RWPE2 (cell line): ENCODE data around the gene LRIT2.

Source experiments
- ATAC-seq: fragments of 200-7000 bp; cut with Tn5 transposase; 3 replicates; pipeline ENCODE4 v1.9.1; 2021; ENCODE audit warnings: low read depth
- DNase-seq: peaks from one replicate; pipeline ENCODE4 v3.0.0-alpha.2; 2020; ENCODE audit warnings: low spot score
- H3K27ac ChIP-seq: fragments of 450-650 bp; 2 replicates; pipeline ENCODE4 v1.5.1; 2017; ENCODE audit warnings: mild to moderate bottlenecking; ENCODE audit not compliant: poor library complexity, severe bottlenecking
- H3K27me3 ChIP-seq: fragments of 250-450 bp; sonication (Bioruptor Pico); 2 replicates; pipeline ENCODE4 v1.5.1; 2021; ENCODE audit warnings: mild to moderate bottlenecking, moderate library complexity; ENCODE audit not compliant: insufficient read depth, poor library complexity, severe bottlenecking
- H3K36me3 ChIP-seq: fragments of 250-450 bp; sonication (Bioruptor Pico); 2 replicates; pipeline ENCODE4 v1.5.1; 2020; ENCODE audit warnings: low read depth, mild to moderate bottlenecking, moderate library complexity
- H3K4me1 ChIP-seq: fragments of 250-450 bp; sonication (Bioruptor Pico); 2 replicates; pipeline ENCODE4 v1.5.1; 2021; ENCODE audit warnings: mild to moderate bottlenecking, moderate library complexity; ENCODE audit not compliant: insufficient read depth, poor library complexity, severe bottlenecking
- H3K4me3 ChIP-seq: fragments of 250-450 bp; sonication (Bioruptor Pico); 2 replicates; pipeline ENCODE4 v1.5.1; 2021; ENCODE audit warnings: mild to moderate bottlenecking, moderate library complexity; ENCODE audit not compliant: severe bottlenecking
- H3K9me3 ChIP-seq: fragments of 250-450 bp; sonication (Bioruptor Pico); 2 replicates; pipeline ENCODE4 v1.5.1; 2021; ENCODE audit warnings: mild to moderate bottlenecking, moderate library complexity; ENCODE audit not compliant: severe bottlenecking
- TF ChIP-seq, protein P1 (sequence below): fragments of 450-650 bp; IDR thresholded peaks from one replicate; pipeline ENCODE4 v1.5.1; 2017; ENCODE audit warnings: mild to moderate bottlenecking, moderate library complexity; ENCODE audit not compliant: poor library complexity, severe bottlenecking

LRIT2 gene

DNA sequence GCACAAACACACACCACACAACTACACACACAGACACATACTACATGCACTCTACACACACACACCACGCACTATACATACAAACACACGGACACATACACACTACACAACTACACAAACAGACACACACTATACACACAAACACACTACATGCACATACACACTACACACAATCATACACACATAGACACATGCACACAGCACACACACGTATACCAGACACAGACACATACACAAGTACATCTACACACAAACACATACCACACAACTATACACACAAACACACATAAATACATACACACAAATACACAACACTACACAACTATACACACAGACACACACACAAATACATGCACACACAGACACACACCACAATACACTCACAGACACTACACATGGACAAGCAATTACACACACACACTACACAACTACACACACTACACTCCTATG, 47.2 kb downstream of the LRIT2 start:
- H3K27ac ChIP-seq: peak overlapping the region; percentile 67
- ATAC-seq (no peak), DNase-seq (no peak)
- H3K9me3 ChIP-seq: no peaks in the 10 kb centered on the region
- no peaks in the 10 kb centered on the region for H3K36me3 ChIP-seq
- peaks cover 17% of the 10 kb centered on the region for H3K4me1 ChIP-seq
- H3K4me3 ChIP-seq: no peak overlapping the region
- no peaks in the 10 kb centered on the region for H3K27me3 ChIP-seq
- TF ChIP-seq, protein P1, sequence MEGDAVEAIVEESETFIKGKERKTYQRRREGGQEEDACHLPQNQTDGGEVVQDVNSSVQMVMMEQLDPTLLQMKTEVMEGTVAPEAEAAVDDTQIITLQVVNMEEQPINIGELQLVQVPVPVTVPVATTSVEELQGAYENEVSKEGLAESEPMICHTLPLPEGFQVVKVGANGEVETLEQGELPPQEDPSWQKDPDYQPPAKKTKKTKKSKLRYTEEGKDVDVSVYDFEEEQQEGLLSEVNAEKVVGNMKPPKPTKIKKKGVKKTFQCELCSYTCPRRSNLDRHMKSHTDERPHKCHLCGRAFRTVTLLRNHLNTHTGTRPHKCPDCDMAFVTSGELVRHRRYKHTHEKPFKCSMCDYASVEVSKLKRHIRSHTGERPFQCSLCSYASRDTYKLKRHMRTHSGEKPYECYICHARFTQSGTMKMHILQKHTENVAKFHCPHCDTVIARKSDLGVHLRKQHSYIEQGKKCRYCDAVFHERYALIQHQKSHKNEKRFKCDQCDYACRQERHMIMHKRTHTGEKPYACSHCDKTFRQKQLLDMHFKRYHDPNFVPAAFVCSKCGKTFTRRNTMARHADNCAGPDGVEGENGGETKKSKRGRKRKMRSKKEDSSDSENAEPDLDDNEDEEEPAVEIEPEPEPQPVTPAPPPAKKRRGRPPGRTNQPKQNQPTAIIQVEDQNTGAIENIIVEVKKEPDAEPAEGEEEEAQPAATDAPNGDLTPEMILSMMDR: no peak

DNA sequence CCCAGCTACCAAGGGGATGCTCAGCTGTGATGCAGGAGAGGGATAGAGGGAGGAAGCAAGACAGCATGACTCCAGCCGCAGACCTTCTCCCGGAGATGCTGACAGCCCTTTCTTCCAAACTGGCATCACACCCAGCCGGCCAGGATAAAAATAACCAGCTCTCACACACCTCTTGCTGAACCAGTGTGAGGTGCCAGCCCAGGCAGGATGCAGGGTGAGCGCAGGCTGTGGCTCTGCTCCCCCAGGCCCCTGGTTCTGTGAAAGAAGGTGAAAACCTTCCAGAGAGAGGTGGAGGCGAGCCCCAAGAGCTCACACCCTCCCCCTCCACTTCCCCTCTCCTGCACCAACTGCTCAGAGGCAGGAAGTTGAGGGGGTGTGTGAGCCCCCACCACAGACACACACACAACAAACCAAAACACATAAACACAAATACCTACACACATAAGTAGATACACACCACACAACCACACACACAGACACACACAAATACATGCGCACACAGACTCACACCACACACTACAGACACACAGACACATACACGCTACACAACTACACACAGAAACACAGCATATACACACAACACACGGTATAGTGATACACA, 47.7 kb downstream of the LRIT2 start:
- Histone ChIP-seq H3K27ac (peak overlapping the region; percentile 67), H3K4me3 (no peak overlapping the region), H3K27me3 (no peaks in the 10 kb centered on the region), H3K4me1 (peaks cover 17% of the 10 kb centered on the region), H3K36me3 (no peaks in the 10 kb centered on the region), H3K9me3 (no peaks in the 10 kb centered on the region)
- ATAC-seq (peak; percentile 5; the same call in 1 of the 3 replicates), DNase-seq (no peak)
- TF ChIP-seq, protein P1: no peak

DNA sequence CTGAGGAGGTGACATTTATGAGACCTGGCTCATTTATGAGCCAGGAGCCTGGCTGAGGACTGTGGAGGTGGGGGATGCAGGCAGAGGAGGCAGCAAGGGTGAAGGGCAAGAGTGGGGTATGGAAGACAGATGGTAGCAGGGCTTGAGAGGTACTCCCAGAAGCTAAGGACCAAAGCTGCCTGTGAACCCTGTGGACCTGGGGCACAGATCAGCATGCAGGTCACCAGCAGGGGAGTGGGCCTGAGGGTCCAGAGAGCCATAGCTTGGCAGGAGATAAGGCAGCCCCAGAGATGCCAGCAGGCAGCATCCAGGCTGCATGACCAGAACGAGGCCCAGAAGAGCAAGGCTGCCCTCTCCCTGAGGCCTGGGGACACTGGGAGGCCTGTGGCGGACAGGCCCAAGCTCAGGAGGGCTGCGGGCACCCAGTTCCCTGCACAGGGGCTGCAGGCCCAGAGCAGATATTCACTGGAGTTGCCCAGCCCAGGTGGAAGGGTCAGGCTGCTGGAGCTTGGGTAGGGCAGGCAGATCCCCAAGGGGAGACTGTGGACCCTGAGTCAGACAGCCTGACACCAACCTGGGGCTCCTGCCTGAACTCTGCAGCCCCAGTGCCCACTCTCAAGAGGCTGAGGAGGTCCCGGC, 48.4 kb downstream of the LRIT2 start:
- Histone ChIP-seq H3K27ac (no peak overlapping the region), H3K4me3 (no peak overlapping the region), H3K36me3 (no peaks in the 10 kb centered on the region), H3K9me3 (no peaks in the 10 kb centered on the region), H3K4me1 (peaks cover 24% of the 10 kb centered on the region), H3K27me3 (no peaks in the 10 kb centered on the region)
- ATAC-seq (no peak), DNase-seq (no peak)
- TF ChIP-seq, protein P1: no peak

DNA sequence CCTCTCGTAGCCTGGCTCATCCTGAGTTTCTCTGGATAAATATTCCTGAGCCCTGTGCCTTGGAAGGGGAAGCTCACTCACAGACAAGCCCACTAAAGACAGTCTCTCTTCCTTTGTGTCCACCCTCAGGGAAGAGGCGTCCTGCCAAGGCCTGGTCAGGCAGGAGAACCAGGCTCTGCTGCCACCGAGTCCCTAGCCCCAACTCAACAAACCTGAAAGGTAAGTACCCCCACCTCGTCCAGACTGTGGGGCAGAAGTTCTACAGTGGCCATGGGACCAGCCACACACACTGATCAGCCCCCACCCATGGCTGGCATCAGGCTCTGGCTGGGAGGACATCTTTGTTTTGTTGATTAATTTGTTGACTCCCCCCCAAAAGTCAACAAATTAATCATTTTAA, 49.0 kb downstream of the LRIT2 start:
- no peaks in the 10 kb centered on the region for H3K27me3 ChIP-seq
- H3K27ac ChIP-seq: no peak overlapping the region
- no peak overlapping the region for H3K4me3 ChIP-seq
- ATAC-seq: no peak
- H3K9me3 ChIP-seq: no peaks in the 10 kb centered on the region
- TF ChIP-seq, protein P1: no peak
- H3K4me1 ChIP-seq: peaks cover 25% of the 10 kb centered on the region
- DNase-seq: no peak
- H3K36me3 ChIP-seq: no peaks in the 10 kb centered on the region

DNA sequence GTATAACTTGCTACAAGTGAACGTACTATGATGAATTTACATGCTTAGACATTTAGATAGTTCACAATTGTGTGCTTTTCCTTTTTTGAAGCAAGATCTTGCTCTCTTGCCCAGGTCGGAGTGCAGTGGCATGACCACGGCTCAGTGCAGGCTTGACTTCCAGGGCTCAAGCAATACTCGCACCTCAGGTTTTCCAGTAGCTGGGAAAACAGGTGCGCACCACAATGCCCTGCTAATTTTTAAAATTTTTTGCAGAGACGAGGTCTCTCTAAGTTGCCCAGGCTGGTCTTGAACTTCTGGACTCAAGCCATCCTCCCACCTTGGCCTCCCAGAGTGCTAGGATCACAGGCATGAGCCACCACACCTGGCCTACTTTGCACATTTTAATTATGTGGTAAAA, 49.9 kb downstream of the LRIT2 start:
- ATAC-seq (no peak), DNase-seq (no peak)
- Histone ChIP-seq H3K36me3 (no peaks in the 10 kb centered on the region), H3K4me1 (peaks cover 29% of the 10 kb centered on the region), H3K4me3 (no peak overlapping the region), H3K27ac (no peak overlapping the region), H3K27me3 (no peaks in the 10 kb centered on the region), H3K9me3 (no peaks in the 10 kb centered on the region)
- TF ChIP-seq, protein P1: no peak
